HepG2 (cell line): Measurements from ENCODE around the gene UBR4. TPM values are rescaled to one million over a fixed set of nuclear protein-coding genes. Genes with fewer than 3 reads are reported as not detected.
A peak's percentile ranks its signal among the peaks of the same experiment; 100 is the strongest.

Experiments
- AKAP8 ChIP-seq: sonication (generic); formaldehyde crosslinking; IDR thresholded peaks from 2 replicates; pipeline ENCODE4 v1.5.1; 2020; ENCODE audit warnings: mild to moderate bottlenecking, missing genetic modification reagents
- BRD4 ChIP-seq: sonication (generic); formaldehyde crosslinking; IDR thresholded peaks from 2 replicates; pipeline ENCODE4 v1.4.0; 2020; ENCODE audit warnings: missing genetic modification reagents
- CREB1 ChIP-seq, 2 experiments: fragments of 450-650 bp in 1 of 2; IDR thresholded peaks; 2 replicates each; pipeline ENCODE4 v1.6.1; 2016 to 2017; ENCODE audit warnings: control low read depth in 1 of 2, mild to moderate bottlenecking in 1 of 2, missing compliant biosample characterization in 1 of 2, missing genetic modification characterization in 1 of 2
- NFKB2 ChIP-seq: sonication (generic); formaldehyde crosslinking; IDR thresholded peaks from 2 replicates; pipeline ENCODE4 v1.4.0; 2020; ENCODE audit warnings: missing genetic modification reagents, borderline replicate concordance
- POLR2G ChIP-seq: fragments of 200-400 bp; formaldehyde crosslinking; IDR thresholded peaks from 2 replicates; pipeline ENCODE4 v1.6.1; 2018; ENCODE audit warnings: mild to moderate bottlenecking, low read depth, low read length, moderate library complexity
- RELA ChIP-seq: sonication (generic); formaldehyde crosslinking; IDR thresholded peaks from 2 replicates; pipeline ENCODE4 v1.4.0; 2020; ENCODE audit warnings: missing genetic modification reagents
- SOX5 ChIP-seq: IDR thresholded peaks from 2 replicates; pipeline ENCODE4 v1.6.1; 2016; ENCODE audit warnings: borderline replicate concordance
- TRIM24 ChIP-seq: sonication (generic); formaldehyde crosslinking; IDR thresholded peaks from 2 replicates; pipeline ENCODE4 v1.8.0; 2022; ENCODE audit warnings: mild to moderate bottlenecking, missing genetic modification reagents
- ZNF333 ChIP-seq: sonication (generic); formaldehyde crosslinking; IDR thresholded peaks from 2 replicates; pipeline ENCODE4 v1.4.0; 2020; ENCODE audit warnings: mild to moderate bottlenecking, missing genetic modification reagents, borderline replicate concordance
- ZNF563 ChIP-seq: sonication (generic); formaldehyde crosslinking; IDR thresholded peaks from 2 replicates; pipeline ENCODE4 v1.8.0; 2022; ENCODE audit warnings: mild to moderate bottlenecking, moderate library complexity, missing genetic modification reagents
- ZSCAN29 ChIP-seq: sonication (generic); formaldehyde crosslinking; conservative IDR thresholded peaks from 2 replicates; pipeline ENCODE4 v1.4.0; 2020; ENCODE audit warnings: mild to moderate bottlenecking, missing genetic modification reagents
- polyA plus RNA-seq, 8 experiments: library from polyadenylated mRNA; depleted of rRNA in 3 of 8; stranded (reverse) in 7 of 8; unstranded in 1 of 8; fragments of >200 nt; fragmentation: Illumina TruSeq in 4 of 8; extraction: Trizol in 4 of 8; gene quantifications; 2 replicates each; pipeline versions ENCODE4 v1.2.1 to v1.2.3, GENCODE V29; 2011 to 2016; ENCODE audit warnings: low read depth in 4 of 8, missing spikeins in 1 of 8, mixed read lengths in 1 of 8; ENCODE audit not compliant: insufficient read depth in 1 of 8
- total RNA-seq, 5 experiments: library from RNA; depleted of rRNA; stranded (reverse); fragments of >200 nt; fragmentation: Illumina TruSeq; extraction: Trizol; gene quantifications; 2 replicates each; pipeline ENCODE4 v1.2.3, GENCODE V29; 2016; ENCODE audit warnings: low read depth in 1 of 5
- TF ChIP-seq, protein P1 (sequence below), 2 experiments: sonication (generic) in 1 of 2; formaldehyde crosslinking in 1 of 2; IDR thresholded peaks; 2 replicates each; pipeline versions ENCODE4 v1.4.0 to v1.6.1; 2016 to 2020; ENCODE audit warnings: borderline replicate concordance in 1 of 2, low read depth in 1 of 2, mild to moderate bottlenecking in 1 of 2, missing genetic modification reagents in 1 of 2
- TF ChIP-seq, protein P2 (sequence below): sonication (generic); formaldehyde crosslinking; IDR thresholded peaks from 2 replicates; pipeline ENCODE4 v1.9.0; 2022; ENCODE audit warnings: missing genetic modification reagents, mild to moderate bottlenecking, borderline replicate concordance
- TF ChIP-seq, protein P3 (sequence below): sonication (generic); formaldehyde crosslinking; IDR thresholded peaks from 2 replicates; pipeline ENCODE4 v1.5.0; 2020; ENCODE audit warnings: mild to moderate bottlenecking, missing genetic modification reagents
- TF ChIP-seq, protein P4 (sequence below): sonication (generic); formaldehyde crosslinking; IDR thresholded peaks from 2 replicates; pipeline ENCODE4 v1.4.0; 2020; ENCODE audit warnings: mild to moderate bottlenecking, missing genetic modification reagents

UBR4 gene
- total and polyA plus RNA-seq, 2 of the 13 experiments (the other 11 are each of a cell fraction or from before 2014, with no cell fraction given): 59.1 to 106 TPM

DNA sequence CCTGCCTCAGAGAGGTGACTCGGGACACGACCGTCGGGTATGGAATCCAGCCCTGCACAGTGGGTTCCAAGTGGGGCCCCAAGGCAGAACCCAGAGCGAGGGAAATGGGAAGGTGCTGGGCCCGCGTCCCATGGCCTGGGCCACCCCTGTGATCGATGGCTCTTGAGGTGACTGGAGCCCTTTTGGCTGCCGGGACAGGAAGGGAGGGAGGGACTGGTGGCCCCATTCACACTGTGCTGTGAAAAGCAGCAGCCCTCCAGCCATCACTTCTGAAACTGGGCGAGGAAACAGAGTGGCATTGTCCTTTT is 143.2 kb downstream of the UBR4 start (continued):
- TF ChIP-seq, protein P1, sequence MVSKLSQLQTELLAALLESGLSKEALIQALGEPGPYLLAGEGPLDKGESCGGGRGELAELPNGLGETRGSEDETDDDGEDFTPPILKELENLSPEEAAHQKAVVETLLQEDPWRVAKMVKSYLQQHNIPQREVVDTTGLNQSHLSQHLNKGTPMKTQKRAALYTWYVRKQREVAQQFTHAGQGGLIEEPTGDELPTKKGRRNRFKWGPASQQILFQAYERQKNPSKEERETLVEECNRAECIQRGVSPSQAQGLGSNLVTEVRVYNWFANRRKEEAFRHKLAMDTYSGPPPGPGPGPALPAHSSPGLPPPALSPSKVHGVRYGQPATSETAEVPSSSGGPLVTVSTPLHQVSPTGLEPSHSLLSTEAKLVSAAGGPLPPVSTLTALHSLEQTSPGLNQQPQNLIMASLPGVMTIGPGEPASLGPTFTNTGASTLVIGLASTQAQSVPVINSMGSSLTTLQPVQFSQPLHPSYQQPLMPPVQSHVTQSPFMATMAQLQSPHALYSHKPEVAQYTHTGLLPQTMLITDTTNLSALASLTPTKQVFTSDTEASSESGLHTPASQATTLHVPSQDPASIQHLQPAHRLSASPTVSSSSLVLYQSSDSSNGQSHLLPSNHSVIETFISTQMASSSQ (IDR thresholded peaks at IDR 0.05; ENCODE audit: low read depth): no peak
- TF ChIP-seq, protein P1 (CRISPR knock-in tag; IDR thresholded peaks at IDR 0.05; ENCODE audit: borderline replicate concordance): 0 out of 2 replicates have a peak, but pooled peaks have one; percentile 20
- 0 out of 2 replicates have a peak, but pooled peaks have one; percentile 29 for TF ChIP-seq ZSCAN29 (CRISPR knock-in tag)
- TF ChIP-seq, protein P2, sequence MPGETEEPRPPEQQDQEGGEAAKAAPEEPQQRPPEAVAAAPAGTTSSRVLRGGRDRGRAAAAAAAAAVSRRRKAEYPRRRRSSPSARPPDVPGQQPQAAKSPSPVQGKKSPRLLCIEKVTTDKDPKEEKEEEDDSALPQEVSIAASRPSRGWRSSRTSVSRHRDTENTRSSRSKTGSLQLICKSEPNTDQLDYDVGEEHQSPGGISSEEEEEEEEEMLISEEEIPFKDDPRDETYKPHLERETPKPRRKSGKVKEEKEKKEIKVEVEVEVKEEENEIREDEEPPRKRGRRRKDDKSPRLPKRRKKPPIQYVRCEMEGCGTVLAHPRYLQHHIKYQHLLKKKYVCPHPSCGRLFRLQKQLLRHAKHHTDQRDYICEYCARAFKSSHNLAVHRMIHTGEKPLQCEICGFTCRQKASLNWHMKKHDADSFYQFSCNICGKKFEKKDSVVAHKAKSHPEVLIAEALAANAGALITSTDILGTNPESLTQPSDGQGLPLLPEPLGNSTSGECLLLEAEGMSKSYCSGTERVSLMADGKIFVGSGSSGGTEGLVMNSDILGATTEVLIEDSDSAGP (CRISPR knock-in tag): 0 out of 2 replicates have a peak, but pooled peaks have one; percentile 16
- TF ChIP-seq RELA: no peak
- no peak for TF ChIP-seq CREB1 (IDR thresholded peaks at IDR 0.05)
- 0 out of 2 replicates have a peak, but pooled peaks have one; percentile 11 for TF ChIP-seq CREB1 (CRISPR knock-in tag; IDR thresholded peaks at IDR 0.05)
- peak; percentile 17; the same call in 1 of the 2 replicates for TF ChIP-seq POLR2G
- TF ChIP-seq, protein P3, sequence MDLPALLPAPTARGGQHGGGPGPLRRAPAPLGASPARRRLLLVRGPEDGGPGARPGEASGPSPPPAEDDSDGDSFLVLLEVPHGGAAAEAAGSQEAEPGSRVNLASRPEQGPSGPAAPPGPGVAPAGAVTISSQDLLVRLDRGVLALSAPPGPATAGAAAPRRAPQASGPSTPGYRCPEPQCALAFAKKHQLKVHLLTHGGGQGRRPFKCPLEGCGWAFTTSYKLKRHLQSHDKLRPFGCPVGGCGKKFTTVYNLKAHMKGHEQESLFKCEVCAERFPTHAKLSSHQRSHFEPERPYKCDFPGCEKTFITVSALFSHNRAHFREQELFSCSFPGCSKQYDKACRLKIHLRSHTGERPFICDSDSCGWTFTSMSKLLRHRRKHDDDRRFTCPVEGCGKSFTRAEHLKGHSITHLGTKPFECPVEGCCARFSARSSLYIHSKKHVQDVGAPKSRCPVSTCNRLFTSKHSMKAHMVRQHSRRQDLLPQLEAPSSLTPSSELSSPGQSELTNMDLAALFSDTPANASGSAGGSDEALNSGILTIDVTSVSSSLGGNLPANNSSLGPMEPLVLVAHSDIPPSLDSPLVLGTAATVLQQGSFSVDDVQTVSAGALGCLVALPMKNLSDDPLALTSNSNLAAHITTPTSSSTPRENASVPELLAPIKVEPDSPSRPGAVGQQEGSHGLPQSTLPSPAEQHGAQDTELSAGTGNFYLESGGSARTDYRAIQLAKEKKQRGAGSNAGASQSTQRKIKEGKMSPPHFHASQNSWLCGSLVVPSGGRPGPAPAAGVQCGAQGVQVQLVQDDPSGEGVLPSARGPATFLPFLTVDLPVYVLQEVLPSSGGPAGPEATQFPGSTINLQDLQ (CRISPR knock-in tag): no peak
- 0 out of 2 replicates have a peak, but pooled peaks have one; percentile 36 for TF ChIP-seq NFKB2 (CRISPR knock-in tag)
- TF ChIP-seq ZNF563 (CRISPR knock-in tag): no peak
- peak; percentile 72; the same call in 1 of the 2 replicates for TF ChIP-seq SOX5 (CRISPR knock-in tag)
- no peak for TF ChIP-seq BRD4 (CRISPR knock-in tag)
- TF ChIP-seq ZNF333 (CRISPR knock-in tag): peak; percentile 34; the same call in 1 of the 2 replicates
- no peak for TF ChIP-seq TRIM24 (CRISPR knock-in tag)
- TF ChIP-seq, protein P4, sequence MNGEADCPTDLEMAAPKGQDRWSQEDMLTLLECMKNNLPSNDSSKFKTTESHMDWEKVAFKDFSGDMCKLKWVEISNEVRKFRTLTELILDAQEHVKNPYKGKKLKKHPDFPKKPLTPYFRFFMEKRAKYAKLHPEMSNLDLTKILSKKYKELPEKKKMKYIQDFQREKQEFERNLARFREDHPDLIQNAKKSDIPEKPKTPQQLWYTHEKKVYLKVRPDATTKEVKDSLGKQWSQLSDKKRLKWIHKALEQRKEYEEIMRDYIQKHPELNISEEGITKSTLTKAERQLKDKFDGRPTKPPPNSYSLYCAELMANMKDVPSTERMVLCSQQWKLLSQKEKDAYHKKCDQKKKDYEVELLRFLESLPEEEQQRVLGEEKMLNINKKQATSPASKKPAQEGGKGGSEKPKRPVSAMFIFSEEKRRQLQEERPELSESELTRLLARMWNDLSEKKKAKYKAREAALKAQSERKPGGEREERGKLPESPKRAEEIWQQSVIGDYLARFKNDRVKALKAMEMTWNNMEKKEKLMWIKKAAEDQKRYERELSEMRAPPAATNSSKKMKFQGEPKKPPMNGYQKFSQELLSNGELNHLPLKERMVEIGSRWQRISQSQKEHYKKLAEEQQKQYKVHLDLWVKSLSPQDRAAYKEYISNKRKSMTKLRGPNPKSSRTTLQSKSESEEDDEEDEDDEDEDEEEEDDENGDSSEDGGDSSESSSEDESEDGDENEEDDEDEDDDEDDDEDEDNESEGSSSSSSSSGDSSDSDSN (CRISPR knock-in tag): no peak
- TF ChIP-seq AKAP8 (CRISPR knock-in tag): no peak
